GM12873 (cell line): ENCODE data around the gene CDKN1A.

Experiments used
- TF ChIP-seq, protein P1 (sequence below): IDR thresholded peaks from 2 replicates; pipeline ENCODE4 v1.5.1; 2012; ENCODE audit warnings: low read depth, mild to moderate bottlenecking, moderate library complexity, low read length, control low read depth; ENCODE audit not compliant: insufficient read depth; ENCODE audit errors: missing control alignments

The CDKN1A gene

GRCh38 chr6:36683145-36683655 lies 4.7 kb downstream of the CDKN1A start:
- TF ChIP-seq, protein P1, sequence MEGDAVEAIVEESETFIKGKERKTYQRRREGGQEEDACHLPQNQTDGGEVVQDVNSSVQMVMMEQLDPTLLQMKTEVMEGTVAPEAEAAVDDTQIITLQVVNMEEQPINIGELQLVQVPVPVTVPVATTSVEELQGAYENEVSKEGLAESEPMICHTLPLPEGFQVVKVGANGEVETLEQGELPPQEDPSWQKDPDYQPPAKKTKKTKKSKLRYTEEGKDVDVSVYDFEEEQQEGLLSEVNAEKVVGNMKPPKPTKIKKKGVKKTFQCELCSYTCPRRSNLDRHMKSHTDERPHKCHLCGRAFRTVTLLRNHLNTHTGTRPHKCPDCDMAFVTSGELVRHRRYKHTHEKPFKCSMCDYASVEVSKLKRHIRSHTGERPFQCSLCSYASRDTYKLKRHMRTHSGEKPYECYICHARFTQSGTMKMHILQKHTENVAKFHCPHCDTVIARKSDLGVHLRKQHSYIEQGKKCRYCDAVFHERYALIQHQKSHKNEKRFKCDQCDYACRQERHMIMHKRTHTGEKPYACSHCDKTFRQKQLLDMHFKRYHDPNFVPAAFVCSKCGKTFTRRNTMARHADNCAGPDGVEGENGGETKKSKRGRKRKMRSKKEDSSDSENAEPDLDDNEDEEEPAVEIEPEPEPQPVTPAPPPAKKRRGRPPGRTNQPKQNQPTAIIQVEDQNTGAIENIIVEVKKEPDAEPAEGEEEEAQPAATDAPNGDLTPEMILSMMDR, result no peak

DNA sequence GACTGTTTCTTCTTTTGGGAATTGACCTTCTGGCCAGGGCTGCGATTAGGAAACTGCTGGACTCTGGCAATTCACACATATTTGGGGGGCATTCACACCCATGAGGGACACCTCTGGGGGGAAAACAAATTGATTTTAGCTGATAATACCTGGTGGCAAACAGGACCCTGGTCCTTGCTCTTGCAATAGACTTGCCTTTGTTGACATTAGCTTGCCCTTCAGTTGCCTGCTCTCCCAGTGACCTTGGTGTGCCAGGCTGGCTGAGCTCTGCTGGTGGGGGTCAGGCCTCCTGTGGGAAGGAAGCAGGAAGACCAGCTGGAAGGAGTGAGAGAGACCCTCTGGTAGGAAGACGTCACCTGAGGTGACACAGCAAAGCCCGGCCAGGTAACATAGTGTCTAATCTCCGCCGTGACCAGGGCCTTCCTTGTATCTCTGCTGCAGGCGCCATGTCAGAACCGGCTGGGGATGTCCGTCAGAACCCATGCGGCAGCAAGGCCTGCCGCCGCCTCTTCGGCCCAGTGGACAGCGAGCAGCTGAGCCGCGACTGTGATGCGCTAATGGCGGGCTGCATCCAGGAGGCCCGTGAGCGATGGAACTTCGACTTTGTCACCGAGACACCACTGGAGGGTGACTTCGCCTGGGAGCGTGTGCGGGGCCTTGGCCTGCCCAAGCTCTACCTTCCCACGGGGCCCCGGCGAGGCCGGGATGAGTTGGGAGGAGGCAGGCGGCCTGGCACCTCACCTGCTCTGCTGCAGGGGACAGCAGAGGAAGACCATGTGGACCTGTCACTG lies 5.3 kb downstream of the CDKN1A start:
- TF ChIP-seq, protein P1, result no peak

DNA sequence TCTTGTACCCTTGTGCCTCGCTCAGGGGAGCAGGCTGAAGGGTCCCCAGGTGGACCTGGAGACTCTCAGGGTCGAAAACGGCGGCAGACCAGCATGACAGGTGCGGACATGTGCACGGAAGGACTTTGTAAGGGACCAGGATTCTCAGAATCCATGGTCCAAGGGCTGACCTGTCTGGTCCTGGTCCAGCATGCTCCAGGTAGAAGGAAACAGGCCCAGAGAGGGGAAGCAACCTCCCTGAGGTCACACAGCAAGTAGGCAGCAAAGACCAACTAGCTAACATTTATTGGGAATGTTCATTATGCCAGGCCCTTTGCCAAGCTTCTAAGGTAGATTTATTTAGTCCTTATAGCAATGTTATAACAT lies 5.9 kb downstream of the CDKN1A start:
- TF ChIP-seq, protein P1, result no peak

GRCh38 chr6:36685166-36685924 lies 6.8 kb downstream of the CDKN1A start:
- TF ChIP-seq, protein P1, result no peak

- TF ChIP-seq, protein P1, result no peak
Observed at GRCh38 chr6:36685926-36686667, 7.6 kb downstream of the CDKN1A start.

DNA sequence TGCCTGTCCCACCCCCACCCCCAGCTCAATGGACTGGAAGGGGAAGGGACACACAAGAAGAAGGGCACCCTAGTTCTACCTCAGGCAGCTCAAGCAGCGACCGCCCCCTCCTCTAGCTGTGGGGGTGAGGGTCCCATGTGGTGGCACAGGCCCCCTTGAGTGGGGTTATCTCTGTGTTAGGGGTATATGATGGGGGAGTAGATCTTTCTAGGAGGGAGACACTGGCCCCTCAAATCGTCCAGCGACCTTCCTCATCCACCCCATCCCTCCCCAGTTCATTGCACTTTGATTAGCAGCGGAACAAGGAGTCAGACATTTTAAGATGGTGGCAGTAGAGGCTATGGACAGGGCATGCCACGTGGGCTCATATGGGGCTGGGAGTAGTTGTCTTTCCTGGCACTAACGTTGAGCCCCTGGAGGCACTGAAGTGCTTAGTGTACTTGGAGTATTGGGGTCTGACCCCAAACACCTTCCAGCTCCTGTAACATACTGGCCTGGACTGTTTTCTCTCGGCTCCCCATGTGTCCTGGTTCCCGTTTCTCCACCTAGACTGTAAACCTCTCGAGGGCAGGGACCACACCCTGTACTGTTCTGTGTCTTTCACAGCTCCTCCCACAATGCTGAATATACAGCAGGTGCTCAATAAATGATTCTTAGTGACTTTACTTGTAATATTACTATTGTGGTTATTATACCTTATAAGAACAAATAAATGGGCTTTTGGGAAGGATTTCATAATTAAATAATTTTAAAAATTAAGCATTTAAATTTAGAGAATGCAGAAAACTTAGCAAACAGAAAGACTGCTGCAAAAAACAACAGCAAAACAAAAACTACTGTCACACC lies 8.4 kb downstream of the CDKN1A start:
- TF ChIP-seq, protein P1, result no peak
